Measurements from ENCODE around the gene TNFAIP3.

- TF ChIP-seq TARDBP (IDR thresholded peaks at IDR 0.05), result no peak
- no peak for TF ChIP-seq SP1 (IDR thresholded peaks at IDR 0.05)
- TF ChIP-seq BHLHE40 (IDR thresholded peaks at IDR 0.05; ENCODE audit: borderline replicate concordance), result no peak
- TF ChIP-seq LEF1 (IDR thresholded peaks at IDR 0.05; ENCODE audit: borderline replicate concordance), result no peak
- no peak for TF ChIP-seq FOXM1 (IDR thresholded peaks at IDR 0.05; ENCODE audit: borderline replicate concordance)
- no peak for TF ChIP-seq CTBP1 (IDR thresholded peaks at IDR 0.05; ENCODE audit: borderline replicate concordance)
- no peak for TF ChIP-seq HDGF (IDR thresholded peaks at IDR 0.05; ENCODE audit: borderline replicate concordance)
- no peak for TF ChIP-seq L3MBTL2 (conservative IDR thresholded peaks at IDR 0.05)
- TF ChIP-seq ELF4 (IDR thresholded peaks at IDR 0.05), result no peak
Measured at GRCh38 chr6:137868721-137869548, 1.9 kb downstream of the TNFAIP3 start.

Data from HEK293T (cell line).